ENCODE data around the gene TMEM125. TPM values are rescaled to one million over a fixed set of nuclear protein-coding genes. Genes with fewer than 3 reads are reported as not detected.

Gene TMEM125
- total and polyA plus RNA-seq, 3 donors from 2014 or later, result 0.71 to 2.2 (median 2.0) TPM

GRCh38 chr1:43272161-43272560, 2.4 kb downstream of the TMEM125 start:
- H3K9me3 ChIP-seq, result no peaks in the 10 kb centered on the region
- intact Hi-C loops (cut with DNase I; ENCODE audit: low total_unique reads), result no loop called here
- H3K27me3 ChIP-seq, result no peaks in the 10 kb centered on the region
- peaks cover 12% of the 10 kb centered on the region for H3K4me1 ChIP-seq
- 72 to 82% methylated on average over 9 of the region's 9 CpGs for WGBS, 2 donors
- TF ChIP-seq, protein P1, sequence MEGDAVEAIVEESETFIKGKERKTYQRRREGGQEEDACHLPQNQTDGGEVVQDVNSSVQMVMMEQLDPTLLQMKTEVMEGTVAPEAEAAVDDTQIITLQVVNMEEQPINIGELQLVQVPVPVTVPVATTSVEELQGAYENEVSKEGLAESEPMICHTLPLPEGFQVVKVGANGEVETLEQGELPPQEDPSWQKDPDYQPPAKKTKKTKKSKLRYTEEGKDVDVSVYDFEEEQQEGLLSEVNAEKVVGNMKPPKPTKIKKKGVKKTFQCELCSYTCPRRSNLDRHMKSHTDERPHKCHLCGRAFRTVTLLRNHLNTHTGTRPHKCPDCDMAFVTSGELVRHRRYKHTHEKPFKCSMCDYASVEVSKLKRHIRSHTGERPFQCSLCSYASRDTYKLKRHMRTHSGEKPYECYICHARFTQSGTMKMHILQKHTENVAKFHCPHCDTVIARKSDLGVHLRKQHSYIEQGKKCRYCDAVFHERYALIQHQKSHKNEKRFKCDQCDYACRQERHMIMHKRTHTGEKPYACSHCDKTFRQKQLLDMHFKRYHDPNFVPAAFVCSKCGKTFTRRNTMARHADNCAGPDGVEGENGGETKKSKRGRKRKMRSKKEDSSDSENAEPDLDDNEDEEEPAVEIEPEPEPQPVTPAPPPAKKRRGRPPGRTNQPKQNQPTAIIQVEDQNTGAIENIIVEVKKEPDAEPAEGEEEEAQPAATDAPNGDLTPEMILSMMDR (IDR thresholded peaks at IDR 0.05), result no peak
- no peak for TF ChIP-seq POLR2A (IDR thresholded peaks at IDR 0.05)
- H3K27ac ChIP-seq, result no peak overlapping the region
- no peak for DNase-seq
- H3K36me3 ChIP-seq (ENCODE audit: low read depth, missing control alignments), result no peaks in the 10 kb centered on the region
- H3K4me3 ChIP-seq, result no peak overlapping the region

DNA sequence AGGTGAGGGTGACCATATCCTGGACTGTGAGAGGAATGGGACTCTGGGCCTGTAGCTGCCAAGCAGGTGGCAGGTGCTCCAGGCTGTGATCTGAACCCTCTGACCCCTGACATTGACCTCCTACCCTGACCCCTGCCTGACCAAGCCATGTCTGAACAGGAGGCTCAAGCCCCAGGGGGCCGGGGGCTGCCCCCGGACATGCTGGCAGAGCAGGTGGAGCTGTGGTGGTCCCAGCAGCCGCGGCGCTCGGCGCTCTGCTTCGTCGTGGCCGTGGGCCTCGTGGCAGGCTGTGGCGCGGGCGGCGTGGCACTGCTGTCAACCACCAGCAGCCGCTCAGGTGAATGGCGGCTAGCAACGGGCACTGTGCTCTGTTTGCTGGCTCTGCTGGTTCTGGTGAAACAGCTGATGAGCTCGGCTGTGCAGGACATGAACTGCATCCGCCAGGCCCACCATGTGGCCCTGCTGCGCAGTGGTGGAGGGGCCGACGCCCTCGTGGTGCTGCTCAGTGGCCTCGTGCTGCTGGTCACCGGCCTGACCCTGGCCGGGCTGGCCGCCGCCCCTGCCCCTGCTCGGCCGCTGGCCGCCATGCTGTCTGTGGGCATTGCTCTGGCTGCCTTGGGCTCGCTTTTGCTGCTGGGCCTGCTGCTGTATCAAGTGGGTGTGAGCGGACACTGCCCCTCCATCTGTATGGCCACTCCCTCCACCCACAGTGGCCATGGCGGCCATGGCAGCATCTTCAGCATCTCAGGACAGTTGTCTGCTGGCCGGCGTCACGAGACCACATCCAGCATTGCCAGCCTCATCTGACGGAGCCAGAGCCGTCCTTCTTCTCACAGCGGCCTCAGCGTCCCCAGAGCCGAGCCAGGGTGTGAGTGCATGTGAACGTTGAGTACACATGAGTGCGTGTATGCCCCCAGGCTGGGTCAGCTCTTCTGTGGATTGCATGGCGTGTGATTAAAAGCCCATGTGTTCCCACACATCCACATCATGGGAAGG, 3.1 kb downstream of the TMEM125 start:
- H3K27ac ChIP-seq, result no peak overlapping the region
- H3K36me3 ChIP-seq (ENCODE audit: low read depth, missing control alignments), result no peaks in the 10 kb centered on the region
- DNase-seq, result no peak
- 94 to 95% methylated on average over 7 to 46 of the region's 46 CpGs for WGBS, 2 donors
- H3K4me1 ChIP-seq, result peaks cover 12% of the 10 kb centered on the region
- no peaks in the 10 kb centered on the region for H3K9me3 ChIP-seq
- TF ChIP-seq POLR2A (IDR thresholded peaks at IDR 0.05), result no peak
- TF ChIP-seq, protein P1 (IDR thresholded peaks at IDR 0.05), result no peak
- H3K4me3 ChIP-seq, result no peak overlapping the region
- no peaks in the 10 kb centered on the region for H3K27me3 ChIP-seq
- intact Hi-C loops (cut with DNase I; ENCODE audit: low total_unique reads), result no loop called here

- Histone ChIP-seq H3K27ac (no peak overlapping the region), H3K9me3 (no peaks in the 10 kb centered on the region), H3K4me1 (peaks cover 12% of the 10 kb centered on the region), H3K27me3 (no peaks in the 10 kb centered on the region), H3K4me3 (no peak overlapping the region), H3K36me3 (ENCODE audit: low read depth, missing control alignments) (no peaks in the 10 kb centered on the region)
- WGBS, 2 donors, result 95 to 96% methylated on average over 7 of the region's 7 CpGs
- TF ChIP-seq, protein P1 (IDR thresholded peaks at IDR 0.05), result no peak
- TF ChIP-seq POLR2A (IDR thresholded peaks at IDR 0.05), result no peak
- DNase-seq, result no peak
- intact Hi-C loops (cut with DNase I; ENCODE audit: low total_unique reads), result no loop called here
Observed at GRCh38 chr1:43273708-43274107, 3.9 kb downstream of the TMEM125 start.

DNA sequence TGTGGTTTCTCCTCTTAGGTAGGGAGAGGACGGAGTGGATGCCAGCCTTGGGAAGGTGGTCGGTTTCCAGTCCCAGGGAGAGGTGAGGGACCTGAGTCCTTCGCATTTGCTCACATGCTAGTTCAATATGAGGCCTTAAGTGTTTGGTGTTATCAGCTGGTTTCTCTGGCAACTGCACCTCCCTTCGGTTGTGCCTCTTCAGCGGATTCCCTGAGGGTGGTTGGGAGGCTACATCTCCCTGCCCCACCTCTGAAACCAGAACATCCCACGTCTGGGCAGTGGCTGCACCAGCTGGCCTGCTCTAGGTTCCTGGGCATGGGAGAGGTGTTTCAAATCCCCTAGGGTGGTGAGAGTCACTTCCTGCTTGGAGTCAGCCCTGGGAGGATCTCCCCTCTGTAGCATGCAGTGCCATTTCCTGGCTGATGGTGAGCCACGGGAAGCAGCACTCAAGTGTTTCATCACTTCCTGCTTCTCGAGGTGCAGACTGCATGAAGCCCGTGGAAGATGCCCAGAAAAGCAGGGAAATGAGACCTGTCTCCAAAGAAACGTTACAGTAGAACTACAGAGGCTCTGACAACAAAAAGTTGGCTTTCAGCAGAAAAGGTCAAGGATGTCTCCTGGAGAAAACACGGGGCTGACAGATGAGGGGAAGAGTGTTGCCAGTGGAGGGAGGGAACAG, 4.5 kb downstream of the TMEM125 start:
- 46 to 56% methylated on average over 11 of the region's 11 CpGs for WGBS, 2 donors
- Histone ChIP-seq H3K27me3 (no peaks in the 10 kb centered on the region), H3K4me1 (peaks cover 12% of the 10 kb centered on the region), H3K27ac (peak overlapping the region in 1 of 2 donors; percentile 7), H3K4me3 (no peak overlapping the region), H3K9me3 (no peaks in the 10 kb centered on the region), H3K36me3 (ENCODE audit: low read depth, missing control alignments) (no peaks in the 10 kb centered on the region)
- DNase-seq, result no peak
- intact Hi-C loops (cut with DNase I; ENCODE audit: low total_unique reads), result no loop called here
- TF ChIP-seq, protein P1 (IDR thresholded peaks at IDR 0.05), result no peak
- TF ChIP-seq POLR2A (IDR thresholded peaks at IDR 0.05), result no peak

All from testis (tissue), 3 donors.